ENCODE results near the gene CAPZB.

GRCh38 chr1:19356266-19356665, 129.1 kb downstream of the CAPZB start:
- TF ChIP-seq CTCF (IDR thresholded peaks at IDR 0.05; ENCODE audit: low read length) (no peak), EZH2 (IDR thresholded peaks at IDR 0.05; ENCODE audit: borderline replicate concordance, low read length) (no peak)

Measured in OCI-LY1 (cell line).